SU-DHL-6 (cell line): ENCODE measurements around the gene SLC38A9.

ENCODE experiments used
- H2AFZ ChIP-seq: fragments of 200-600 bp; sonication (generic); 2 replicates; pipeline ENCODE4 v1.6.1; 2014; ENCODE audit warnings: low read depth, mild to moderate bottlenecking, moderate library complexity, mixed read lengths, antibody characterized with exemption, low read length; ENCODE audit not compliant: severe bottlenecking
- H3F3A ChIP-seq: fragments of 200-600 bp; shearing (Covaris generic); 2 replicates; pipeline ENCODE4 v1.6.0; 2016; ENCODE audit warnings: antibody characterized with exemption, mild to moderate bottlenecking; ENCODE audit not compliant: insufficient read depth
- H3K27ac ChIP-seq: fragments of 200-600 bp; sonication (generic); 2 replicates; pipeline ENCODE4 v1.5.1; 2016; ENCODE audit warnings: low read depth, mild to moderate bottlenecking, low read length, moderate library complexity, mixed read lengths
- H3K27me3 ChIP-seq: fragments of 200-600 bp; sonication (generic), shearing (Covaris generic); 2 replicates; pipeline ENCODE4 v1.6.0; 2014; ENCODE audit warnings: mild to moderate bottlenecking, low read length
- H3K36me3 ChIP-seq: fragments of 200-600 bp; sonication (generic); 2 replicates; pipeline ENCODE4 v1.6.1; 2014; ENCODE audit warnings: mild to moderate bottlenecking, low read length, mixed read lengths
- H3K4me2 ChIP-seq: fragments of 300-600, 200-600 bp; shearing (Covaris generic), sonication (generic); 2 replicates; pipeline ENCODE4 v1.6.0; 2014; ENCODE audit warnings: low read length, low read depth, mild to moderate bottlenecking; ENCODE audit not compliant: poor library complexity, severe bottlenecking
- H3K4me3 ChIP-seq: fragments of 200-600 bp; sonication (generic); 2 replicates; pipeline ENCODE4 v1.5.1; 2014; ENCODE audit warnings: antibody characterized with exemption, low read length, mild to moderate bottlenecking, mixed read lengths; ENCODE audit not compliant: insufficient read depth, poor library complexity, severe bottlenecking
- H3K79me2 ChIP-seq: fragments of 200-600 bp; sonication (generic); 2 replicates; pipeline ENCODE4 v1.6.1; 2014; ENCODE audit warnings: mild to moderate bottlenecking, low read length, moderate library complexity; ENCODE audit not compliant: insufficient read depth
- H3K9ac ChIP-seq: fragments of 200-600 bp; sonication (generic); 2 replicates; pipeline ENCODE4 v1.7.0; 2014; ENCODE audit warnings: mild to moderate bottlenecking, low read length
- H3K9me2 ChIP-seq: fragments of 200-600 bp; sonication (generic); replicated peaks from 2 replicates; pipeline ENCODE4 v1.6.1; 2014; ENCODE audit warnings: low read length; ENCODE audit not compliant: insufficient read depth
- H3K9me3 ChIP-seq: fragments of 200-600 bp; sonication (generic); 2 replicates; pipeline ENCODE4 v1.6.1; 2014; ENCODE audit warnings: low read length, mixed read lengths; ENCODE audit not compliant: insufficient read depth
- H4K20me1 ChIP-seq: fragments of 200-600 bp; sonication (generic); 2 replicates; pipeline ENCODE4 v1.6.1; 2014; ENCODE audit warnings: low read depth, mild to moderate bottlenecking, antibody characterized with exemption, low read length, moderate library complexity, mixed read lengths
- CTCF ChIP-seq: fragments of 200-600 bp; sonication (generic); IDR thresholded peaks from one replicate; pipeline ENCODE4 v1.5.1; 2017; ENCODE audit warnings: antibody characterized with exemption, mild to moderate bottlenecking, low read length, moderate library complexity; ENCODE audit not compliant: insufficient read depth, poor library complexity, severe bottlenecking
- EZH2phosphoT487 ChIP-seq: fragments of 200-600 bp; sonication (generic), shearing (Covaris generic); conservative IDR thresholded peaks from 2 replicates; pipeline ENCODE4 v1.6.1; 2018; ENCODE audit warnings: mild to moderate bottlenecking, antibody characterized with exemption, low read length, moderate library complexity, mixed read lengths

SLC38A9 gene

GRCh38 chr5:55715519-55716078 lies 3.5 kb upstream of the SLC38A9 start:
- H3K9me2 ChIP-seq = no peaks in the 10 kb centered on the region

GRCh38 chr5:55714749-55715148 lies 2.6 kb upstream of the SLC38A9 start:
- no peaks in the 10 kb centered on the region for H3K9me2 ChIP-seq
- no peaks in the 10 kb centered on the region for H3K9me3 ChIP-seq
- H3K4me3 ChIP-seq = no peak overlapping the region
- no peaks in the 10 kb centered on the region for H3F3A ChIP-seq
- no peak overlapping the region for H2AFZ ChIP-seq
- TF ChIP-seq EZH2phosphoT487 = no peak
- TF ChIP-seq CTCF = no peak
- H3K9ac ChIP-seq = no peak overlapping the region
- peaks cover 9% of the 10 kb centered on the region; the same call in 1 of the 2 replicates for H3K79me2 ChIP-seq
- no peak overlapping the region for H3K27ac ChIP-seq
- no peak overlapping the region for H3K4me2 ChIP-seq
- no peaks in the 10 kb centered on the region for H3K36me3 ChIP-seq
- no peaks in the 10 kb centered on the region for H3K27me3 ChIP-seq
- no peaks in the 10 kb centered on the region for H4K20me1 ChIP-seq

More at GRCh38 chr5:55715519-55716078, 3.5 kb upstream of the SLC38A9 start:
- Histone ChIP-seq H3K4me3 (no peak overlapping the region), H3K79me2 (peaks cover 9% of the 10 kb centered on the region; the same call in 1 of the 2 replicates), H3K9me3 (no peaks in the 10 kb centered on the region), H3K4me2 (no peak overlapping the region), H3K36me3 (no peaks in the 10 kb centered on the region), H3K27me3 (no peaks in the 10 kb centered on the region), H3K9ac (no peak overlapping the region), H3K27ac (no peak overlapping the region), H2AFZ (no peak overlapping the region), H4K20me1 (no peaks in the 10 kb centered on the region), H3F3A (no peaks in the 10 kb centered on the region)
- no peak for TF ChIP-seq EZH2phosphoT487
- no peak for TF ChIP-seq CTCF

GRCh38 chr5:55714339-55714738 lies 2.2 kb upstream of the SLC38A9 start:
- Histone ChIP-seq H3K4me2 (no peak overlapping the region), H3K4me3 (no peak overlapping the region), H3K36me3 (no peaks in the 10 kb centered on the region), H3K27me3 (no peaks in the 10 kb centered on the region), H3K79me2 (peaks cover 9% of the 10 kb centered on the region; the same call in 1 of the 2 replicates), H4K20me1 (no peaks in the 10 kb centered on the region), H3K27ac (no peak overlapping the region), H3K9me2 (no peaks in the 10 kb centered on the region), H2AFZ (no peak overlapping the region), H3K9ac (no peak overlapping the region), H3K9me3 (no peaks in the 10 kb centered on the region), H3F3A (no peaks in the 10 kb centered on the region)
- TF ChIP-seq EZH2phosphoT487 = no peak
- no peak for TF ChIP-seq CTCF
